ENCODE results near the gene NUBP2.

NUBP2 gene

DNA sequence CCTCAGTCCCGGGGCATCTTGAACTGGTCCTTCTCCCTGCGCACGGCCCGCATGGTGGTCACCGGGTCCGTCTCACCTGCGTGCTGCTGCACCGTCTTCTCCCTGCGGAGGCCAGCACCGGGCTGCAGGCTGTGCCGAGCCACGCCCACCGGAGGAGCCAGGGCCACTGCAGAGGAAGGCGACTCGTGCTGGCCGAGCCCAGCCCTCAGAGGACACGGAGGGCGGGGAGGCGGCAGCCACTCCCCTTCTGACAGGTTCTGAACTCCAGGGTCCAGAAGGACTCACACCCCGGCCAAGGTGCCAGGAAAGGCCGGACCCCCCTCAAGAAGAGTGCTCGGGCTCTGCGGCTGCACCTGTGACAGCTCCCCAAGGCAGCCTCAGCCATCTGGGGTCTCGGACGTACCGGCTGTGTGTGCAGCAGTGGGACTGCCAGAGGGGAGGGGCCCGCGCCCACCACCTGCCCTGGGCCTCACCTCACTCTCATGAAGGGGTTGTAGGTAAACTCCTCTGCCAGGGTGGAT is 26.6 kb downstream of the NUBP2 start:
- no peak overlapping the region for H2AFZ ChIP-seq (ENCODE audit: low read length)
- no peaks in the 10 kb centered on the region for H3K4me1 ChIP-seq (ENCODE audit: insufficient read depth, low read length, poor library complexity, severe bottlenecking)
- no peak overlapping the region for H3K4me3 ChIP-seq (ENCODE audit: low read length, poor library complexity, severe bottlenecking)
- TF ChIP-seq, protein P1, sequence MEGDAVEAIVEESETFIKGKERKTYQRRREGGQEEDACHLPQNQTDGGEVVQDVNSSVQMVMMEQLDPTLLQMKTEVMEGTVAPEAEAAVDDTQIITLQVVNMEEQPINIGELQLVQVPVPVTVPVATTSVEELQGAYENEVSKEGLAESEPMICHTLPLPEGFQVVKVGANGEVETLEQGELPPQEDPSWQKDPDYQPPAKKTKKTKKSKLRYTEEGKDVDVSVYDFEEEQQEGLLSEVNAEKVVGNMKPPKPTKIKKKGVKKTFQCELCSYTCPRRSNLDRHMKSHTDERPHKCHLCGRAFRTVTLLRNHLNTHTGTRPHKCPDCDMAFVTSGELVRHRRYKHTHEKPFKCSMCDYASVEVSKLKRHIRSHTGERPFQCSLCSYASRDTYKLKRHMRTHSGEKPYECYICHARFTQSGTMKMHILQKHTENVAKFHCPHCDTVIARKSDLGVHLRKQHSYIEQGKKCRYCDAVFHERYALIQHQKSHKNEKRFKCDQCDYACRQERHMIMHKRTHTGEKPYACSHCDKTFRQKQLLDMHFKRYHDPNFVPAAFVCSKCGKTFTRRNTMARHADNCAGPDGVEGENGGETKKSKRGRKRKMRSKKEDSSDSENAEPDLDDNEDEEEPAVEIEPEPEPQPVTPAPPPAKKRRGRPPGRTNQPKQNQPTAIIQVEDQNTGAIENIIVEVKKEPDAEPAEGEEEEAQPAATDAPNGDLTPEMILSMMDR (conservative IDR thresholded peaks at IDR 0.05; ENCODE audit: low read length), result no peak
- TF ChIP-seq EZH2phosphoT487 (IDR thresholded peaks at IDR 0.05; ENCODE audit: borderline replicate concordance), result no peak
- no peaks in the 10 kb centered on the region for H3K9me3 ChIP-seq (ENCODE audit: insufficient read depth, low read depth, low read length)
- no peaks in the 10 kb centered on the region for H3F3A ChIP-seq (ENCODE audit: low read depth)
- no peaks in the 10 kb centered on the region for H3K9me2 ChIP-seq (replicated peaks; ENCODE audit: low read depth, low read length)
- H3K36me3 ChIP-seq (ENCODE audit: insufficient read depth, low read length), result no peaks in the 10 kb centered on the region
- no peaks in the 10 kb centered on the region for H3K27me3 ChIP-seq (ENCODE audit: insufficient read depth, low read length, poor library complexity, severe bottlenecking)
- no peaks in the 10 kb centered on the region for H3K79me2 ChIP-seq (ENCODE audit: insufficient read depth, low read length)
- H4K20me1 ChIP-seq (ENCODE audit: insufficient read depth, low read length, poor library complexity, severe bottlenecking), result no peaks in the 10 kb centered on the region
- no peak overlapping the region for H3K9ac ChIP-seq (ENCODE audit: low read depth, low read length, poor library complexity, severe bottlenecking)
- H3K4me2 ChIP-seq (ENCODE audit: low read depth, low read length, poor library complexity, severe bottlenecking), result no peak overlapping the region

DNA sequence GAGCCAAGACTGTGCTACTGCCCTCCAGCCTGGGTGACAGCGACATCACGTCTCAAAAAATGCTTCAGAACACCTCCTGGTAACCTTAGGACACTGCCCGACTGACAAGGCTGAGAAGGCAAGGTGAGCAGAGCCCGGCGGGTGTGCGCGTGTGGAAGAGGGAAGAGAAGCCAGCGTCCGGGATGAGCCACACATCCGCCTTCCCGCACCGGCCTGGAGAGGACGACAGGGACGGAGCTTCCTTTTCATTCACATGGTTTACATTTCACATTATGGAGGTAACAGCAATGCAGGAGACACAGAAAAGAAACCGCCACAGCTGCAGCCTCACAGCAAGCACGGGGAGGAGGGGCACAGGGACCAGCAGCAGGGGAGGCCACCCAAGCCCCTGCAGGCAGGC is 27.3 kb downstream of the NUBP2 start:
- H3F3A ChIP-seq (ENCODE audit: low read depth), result no peaks in the 10 kb centered on the region
- no peak overlapping the region for H3K4me3 ChIP-seq (ENCODE audit: low read length, poor library complexity, severe bottlenecking)
- H3K9me2 ChIP-seq (replicated peaks; ENCODE audit: low read depth, low read length), result no peaks in the 10 kb centered on the region
- H3K36me3 ChIP-seq (ENCODE audit: insufficient read depth, low read length), result no peaks in the 10 kb centered on the region
- H3K9me3 ChIP-seq (ENCODE audit: insufficient read depth, low read depth, low read length), result no peaks in the 10 kb centered on the region
- H2AFZ ChIP-seq (ENCODE audit: low read length), result no peak overlapping the region
- H3K4me2 ChIP-seq (ENCODE audit: low read depth, low read length, poor library complexity, severe bottlenecking), result no peak overlapping the region
- TF ChIP-seq, protein P1 (conservative IDR thresholded peaks at IDR 0.05; ENCODE audit: low read length), result no peak
- no peak for TF ChIP-seq EZH2phosphoT487 (IDR thresholded peaks at IDR 0.05; ENCODE audit: borderline replicate concordance)
- H4K20me1 ChIP-seq (ENCODE audit: insufficient read depth, low read length, poor library complexity, severe bottlenecking), result no peaks in the 10 kb centered on the region
- H3K27me3 ChIP-seq (ENCODE audit: insufficient read depth, low read length, poor library complexity, severe bottlenecking), result no peaks in the 10 kb centered on the region
- H3K4me1 ChIP-seq (ENCODE audit: insufficient read depth, low read length, poor library complexity, severe bottlenecking), result no peaks in the 10 kb centered on the region
- H3K79me2 ChIP-seq (ENCODE audit: insufficient read depth, low read length), result no peaks in the 10 kb centered on the region
- H3K9ac ChIP-seq (ENCODE audit: low read depth, low read length, poor library complexity, severe bottlenecking), result no peak overlapping the region

DNA sequence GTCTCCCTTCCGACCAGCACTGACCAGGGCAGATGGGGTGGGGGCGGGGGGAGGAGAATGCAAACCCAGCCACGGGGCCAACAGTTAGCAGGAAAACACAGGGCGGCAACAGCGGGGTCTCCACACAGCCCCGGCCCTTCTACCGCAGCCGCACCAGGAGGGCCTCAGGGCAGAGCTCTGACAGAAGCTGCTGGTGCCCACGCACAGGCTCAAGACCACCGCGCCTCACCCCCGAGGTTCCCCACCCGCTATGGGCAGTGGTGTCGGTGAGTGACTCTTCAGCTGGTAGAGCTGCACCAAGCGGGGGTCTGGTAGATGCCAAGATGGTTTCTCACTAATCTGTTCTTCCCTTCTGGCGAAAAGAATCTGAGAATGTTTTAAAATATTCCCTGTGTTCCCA is 27.8 kb downstream of the NUBP2 start:
- TF ChIP-seq, protein P1 (conservative IDR thresholded peaks at IDR 0.05; ENCODE audit: low read length), result no peak
- H3K4me1 ChIP-seq (ENCODE audit: insufficient read depth, low read length, poor library complexity, severe bottlenecking), result no peaks in the 10 kb centered on the region
- H3K27me3 ChIP-seq (ENCODE audit: insufficient read depth, low read length, poor library complexity, severe bottlenecking), result no peaks in the 10 kb centered on the region
- no peak overlapping the region for H3K9ac ChIP-seq (ENCODE audit: low read depth, low read length, poor library complexity, severe bottlenecking)
- no peak overlapping the region for H2AFZ ChIP-seq (ENCODE audit: low read length)
- H3K9me3 ChIP-seq (ENCODE audit: insufficient read depth, low read depth, low read length), result no peaks in the 10 kb centered on the region
- H3K36me3 ChIP-seq (ENCODE audit: insufficient read depth, low read length), result no peaks in the 10 kb centered on the region
- no peaks in the 10 kb centered on the region for H3K79me2 ChIP-seq (ENCODE audit: insufficient read depth, low read length)
- no peaks in the 10 kb centered on the region for H4K20me1 ChIP-seq (ENCODE audit: insufficient read depth, low read length, poor library complexity, severe bottlenecking)
- no peak overlapping the region for H3K4me2 ChIP-seq (ENCODE audit: low read depth, low read length, poor library complexity, severe bottlenecking)
- no peaks in the 10 kb centered on the region for H3F3A ChIP-seq (ENCODE audit: low read depth)
- H3K9me2 ChIP-seq (replicated peaks; ENCODE audit: low read depth, low read length), result no peaks in the 10 kb centered on the region
- H3K4me3 ChIP-seq (ENCODE audit: low read length, poor library complexity, severe bottlenecking), result no peak overlapping the region
